AG04450 (cell line): ENCODE data around the gene CNGA3. TPM values are rescaled to one million over a fixed set of nuclear protein-coding genes. Genes with fewer than 3 reads are reported as not detected.

Experiments
- CTCF ChIA-PET: fragments of 300-600, 350-600 bp; formaldehyde crosslinking; extraction: SDS; loops from one replicate; lab custom pipeline; 2022; ENCODE audit warnings: antibody characterized with exemption, inconsistent platforms; lab: Charles Lee
- POLR2A ChIA-PET: fragments of 350-600 bp; formaldehyde crosslinking; extraction: SDS; loops from one replicate; lab custom pipeline; 2021; ENCODE audit warnings: antibody characterized with exemption, inconsistent platforms; lab: Yijun Ruan, JAX
- DNase-seq: peaks from one replicate; pipeline ENCODE4 v3.0.0-alpha.2; 2011; ENCODE audit warnings: low read depth, low spot score
- H3K27ac ChIP-seq: one replicate; pipeline ENCODE4 v1.5.1; 2012; ENCODE audit warnings: low read depth, low read length, control low read depth
- H3K27me3 ChIP-seq: one replicate; pipeline ENCODE4 v1.6.0; 2012; ENCODE audit warnings: low read length; ENCODE audit not compliant: control insufficient read depth, insufficient read depth
- H3K4me3 ChIP-seq: 2 replicates; pipeline ENCODE4 v1.5.1; 2011; ENCODE audit warnings: mild to moderate bottlenecking, low read depth, low read length, control low read depth
- H3K9me3 ChIP-seq: 2 replicates; pipeline ENCODE4 v1.5.1; 2012; ENCODE audit warnings: low read length; ENCODE audit not compliant: control insufficient read depth, insufficient read depth
- CTCF ChIP-seq: IDR thresholded peaks from 2 replicates; pipeline ENCODE4 v1.5.1; 2011; ENCODE audit warnings: low read depth, low read length, control low read depth, inconsistent platforms
- polyA plus RNA-seq: library from polyadenylated mRNA; depleted of rRNA; stranded (reverse); fragments of >200 nt; gene quantifications from 2 replicates; pipeline ENCODE4 v1.2.3, GENCODE V29; 2011; rRNA removed

Gene CNGA3
- polyA plus RNA-seq, 1 experiment: not detected

GRCh38 chr2:98444436-98445176 is 98.3 kb downstream of the CNGA3 start, which contains the start of gene INPP4A:
TSS of gene INPP4A (plus strand) at chr2:98444858. CDS start at chr2:98520049, 75,191 bp downstream.
- H3K4me3 ChIP-seq: peak within 1 kb of the TSS; percentile 75
- no peak within 1 kb of the TSS for H3K27ac ChIP-seq
- H3K27me3 ChIP-seq: peaks cover 2% of the 10 kb centered on the region
- no peaks in the 10 kb centered on the region for H3K9me3 ChIP-seq
- DNase-seq: no peak
- TF ChIP-seq CTCF: no peak
- POLR2A ChIA-PET: no interaction called here
- CTCF ChIA-PET: interaction anchor here (0.6 kb wide), 1 partner anchor 141 kb away, joined by 6 read pairs; no protein-coding TSS in a partner anchor

GRCh38 chr2:98445177-98445682 is 99.0 kb downstream of the CNGA3 start:
- H3K4me3 ChIP-seq: peak overlapping the region; percentile 75
- no peak overlapping the region for H3K27ac ChIP-seq
- TF ChIP-seq CTCF: no peak
- POLR2A ChIA-PET: no interaction called here
- no peak for DNase-seq
- CTCF ChIA-PET: no interaction called here
- no peaks in the 10 kb centered on the region for H3K27me3 ChIP-seq
- H3K9me3 ChIP-seq: no peaks in the 10 kb centered on the region

GRCh38 chr2:98445683-98446581 is 99.7 kb downstream of the CNGA3 start:
- Histone ChIP-seq H3K9me3 (no peaks in the 10 kb centered on the region), H3K4me3 (peak overlapping the region; percentile 75), H3K27ac (no peak overlapping the region), H3K27me3 (no peaks in the 10 kb centered on the region)
- no peak for DNase-seq
- POLR2A ChIA-PET: no interaction called here
- CTCF ChIA-PET: interaction anchor here (1.1 kb wide), 1 partner anchor 156 kb away, joined by 3 read pairs; no protein-coding TSS in a partner anchor
- TF ChIP-seq CTCF: no peak

- no peak overlapping the region for H3K27ac ChIP-seq
- no peak for DNase-seq
- H3K9me3 ChIP-seq: no peaks in the 10 kb centered on the region
- no peak for TF ChIP-seq CTCF
- H3K4me3 ChIP-seq: no peak overlapping the region
- no peaks in the 10 kb centered on the region for H3K27me3 ChIP-seq
- CTCF ChIA-PET: interaction anchor here (0.8 to 1.1 kb wide), 2 partner anchors 155 to 707 kb away, joined by 3 read pairs; no protein-coding TSS in a partner anchor
- POLR2A ChIA-PET: no interaction called here
Observed at GRCh38 chr2:98446850-98447249, 100.6 kb downstream of the CNGA3 start.

Other genes with a start within 250 kb of the CNGA3 start
- gene INPP4A, start 98.4 kb downstream of the CNGA3 start, polyA plus RNA-seq: 12.9 and 15.3 TPM in 2 replicates